ENCODE measurements around the gene DBI. TPM values are rescaled to one million over a fixed set of nuclear protein-coding genes. Genes with fewer than 3 reads are reported as not detected.

The DBI gene
- polyA plus RNA-seq, 1 donor from 2014 or later, result 110 TPM

DNA sequence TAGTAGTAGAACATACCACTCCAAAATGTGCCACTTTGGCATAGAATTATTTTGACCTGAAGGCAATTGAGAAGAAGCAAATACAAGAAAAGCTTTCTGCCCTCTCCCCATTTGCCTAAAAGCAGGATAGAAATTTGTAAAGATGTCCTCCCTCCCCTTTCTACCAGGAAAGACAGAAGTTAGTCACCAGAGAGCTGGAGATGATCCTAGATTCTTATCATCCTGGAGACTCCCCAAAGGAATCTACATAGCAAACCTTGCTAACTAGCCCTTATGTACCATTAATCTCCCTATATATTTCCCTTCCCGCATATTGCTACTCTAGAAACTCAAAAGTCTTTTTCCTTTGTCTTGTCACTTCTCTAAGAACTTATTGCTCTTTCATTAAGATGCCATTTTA lies 52.3 kb downstream of the DBI start:
- no peak for TF ChIP-seq RAD21 (conservative IDR thresholded peaks at IDR 0.05)
- no peak for TF ChIP-seq SMC3 (conservative IDR thresholded peaks at IDR 0.05; ENCODE audit: poor library complexity)
- no peak for TF ChIP-seq MXI1 (conservative IDR thresholded peaks at IDR 0.05; ENCODE audit: poor library complexity, severe bottlenecking)
- TF ChIP-seq, protein P1, sequence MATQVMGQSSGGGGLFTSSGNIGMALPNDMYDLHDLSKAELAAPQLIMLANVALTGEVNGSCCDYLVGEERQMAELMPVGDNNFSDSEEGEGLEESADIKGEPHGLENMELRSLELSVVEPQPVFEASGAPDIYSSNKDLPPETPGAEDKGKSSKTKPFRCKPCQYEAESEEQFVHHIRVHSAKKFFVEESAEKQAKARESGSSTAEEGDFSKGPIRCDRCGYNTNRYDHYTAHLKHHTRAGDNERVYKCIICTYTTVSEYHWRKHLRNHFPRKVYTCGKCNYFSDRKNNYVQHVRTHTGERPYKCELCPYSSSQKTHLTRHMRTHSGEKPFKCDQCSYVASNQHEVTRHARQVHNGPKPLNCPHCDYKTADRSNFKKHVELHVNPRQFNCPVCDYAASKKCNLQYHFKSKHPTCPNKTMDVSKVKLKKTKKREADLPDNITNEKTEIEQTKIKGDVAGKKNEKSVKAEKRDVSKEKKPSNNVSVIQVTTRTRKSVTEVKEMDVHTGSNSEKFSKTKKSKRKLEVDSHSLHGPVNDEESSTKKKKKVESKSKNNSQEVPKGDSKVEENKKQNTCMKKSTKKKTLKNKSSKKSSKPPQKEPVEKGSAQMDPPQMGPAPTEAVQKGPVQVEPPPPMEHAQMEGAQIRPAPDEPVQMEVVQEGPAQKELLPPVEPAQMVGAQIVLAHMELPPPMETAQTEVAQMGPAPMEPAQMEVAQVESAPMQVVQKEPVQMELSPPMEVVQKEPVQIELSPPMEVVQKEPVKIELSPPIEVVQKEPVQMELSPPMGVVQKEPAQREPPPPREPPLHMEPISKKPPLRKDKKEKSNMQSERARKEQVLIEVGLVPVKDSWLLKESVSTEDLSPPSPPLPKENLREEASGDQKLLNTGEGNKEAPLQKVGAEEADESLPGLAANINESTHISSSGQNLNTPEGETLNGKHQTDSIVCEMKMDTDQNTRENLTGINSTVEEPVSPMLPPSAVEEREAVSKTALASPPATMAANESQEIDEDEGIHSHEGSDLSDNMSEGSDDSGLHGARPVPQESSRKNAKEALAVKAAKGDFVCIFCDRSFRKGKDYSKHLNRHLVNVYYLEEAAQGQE (IDR thresholded peaks at IDR 0.05; ENCODE audit: borderline replicate concordance), result no peak
- no peak for TF ChIP-seq POLR2AphosphoS5 (IDR thresholded peaks at IDR 0.05)
- TF ChIP-seq EZH2 (IDR thresholded peaks at IDR 0.05; ENCODE audit: borderline replicate concordance, insufficient read depth, low read length, poor library complexity, severe bottlenecking), result no peak
- Histone ChIP-seq H3F3A (ENCODE audit: insufficient read depth, low read length, poor library complexity, severe bottlenecking) (no peaks in the 10 kb centered on the region), H3K9me2 (ENCODE audit: insufficient read depth, low read length) (no peaks in the 10 kb centered on the region), H2AFZ (ENCODE audit: low read depth, low read length) (no peak overlapping the region), H3K4me2 (ENCODE audit: low read length) (no peak overlapping the region), H3K9me3 (ENCODE audit: low read length) (peaks cover 6% of the 10 kb centered on the region), H3K36me3 (ENCODE audit: insufficient read depth, low read length) (no peaks in the 10 kb centered on the region), H3K27ac (ENCODE audit: low read length) (no peak overlapping the region), H3K79me2 (replicated peaks; ENCODE audit: insufficient read depth, low read length) (no peaks in the 10 kb centered on the region), H4K20me1 (ENCODE audit: insufficient read depth) (no peaks in the 10 kb centered on the region), H3K9ac (ENCODE audit: low read length) (no peak overlapping the region), H3K27me3 (ENCODE audit: insufficient read depth, low read depth, low read length) (no peaks in the 10 kb centered on the region), H3K4me3 (ENCODE audit: low read length) (no peak overlapping the region)

DNA sequence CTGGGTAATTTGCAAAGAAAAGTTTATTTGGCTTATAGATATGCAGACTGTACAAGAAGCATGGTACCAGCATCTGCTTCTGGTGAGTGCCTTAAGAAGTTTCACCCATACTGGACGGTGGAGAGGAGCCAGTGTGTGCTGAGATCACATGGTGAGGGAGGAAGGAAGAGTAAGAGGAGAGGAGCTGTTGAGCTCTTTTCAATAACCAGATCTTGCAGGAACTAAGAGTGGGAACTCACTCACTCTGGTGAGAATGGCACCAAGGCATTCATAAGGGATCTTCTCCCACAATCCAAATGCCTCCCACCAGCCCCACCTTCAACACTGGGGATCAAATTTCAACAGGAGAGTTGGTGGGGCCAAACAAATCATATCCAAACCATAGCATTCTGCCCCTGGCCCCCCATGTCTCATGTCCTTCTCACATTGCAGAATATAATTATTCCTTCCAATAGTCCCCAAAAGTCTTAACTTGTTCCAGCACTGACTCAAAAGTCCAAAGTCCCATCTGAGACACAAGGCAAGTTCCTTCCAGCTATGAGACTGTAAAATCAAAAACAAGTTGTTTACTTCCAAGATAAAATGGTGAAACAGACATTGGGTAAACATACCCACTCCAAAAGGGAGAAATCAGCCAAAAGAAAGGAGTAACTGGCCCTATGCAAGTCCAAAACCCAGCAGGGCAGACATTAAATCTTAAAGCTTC lies 53.2 kb downstream of the DBI start:
- H3K9me2 ChIP-seq (ENCODE audit: insufficient read depth, low read length), result no peaks in the 10 kb centered on the region
- H3K36me3 ChIP-seq (ENCODE audit: insufficient read depth, low read length), result no peaks in the 10 kb centered on the region
- H3K4me2 ChIP-seq (ENCODE audit: low read length), result no peak overlapping the region
- H4K20me1 ChIP-seq (ENCODE audit: insufficient read depth), result no peaks in the 10 kb centered on the region
- H3K9ac ChIP-seq (ENCODE audit: low read length), result no peak overlapping the region
- no peak overlapping the region for H2AFZ ChIP-seq (ENCODE audit: low read depth, low read length)
- peaks cover 6% of the 10 kb centered on the region for H3K9me3 ChIP-seq (ENCODE audit: low read length)
- H3F3A ChIP-seq (ENCODE audit: insufficient read depth, low read length, poor library complexity, severe bottlenecking), result no peaks in the 10 kb centered on the region
- H3K79me2 ChIP-seq (replicated peaks; ENCODE audit: insufficient read depth, low read length), result no peaks in the 10 kb centered on the region
- no peak overlapping the region for H3K27ac ChIP-seq (ENCODE audit: low read length)
- H3K4me3 ChIP-seq (ENCODE audit: low read length), result no peak overlapping the region
- TF ChIP-seq, protein P2, sequence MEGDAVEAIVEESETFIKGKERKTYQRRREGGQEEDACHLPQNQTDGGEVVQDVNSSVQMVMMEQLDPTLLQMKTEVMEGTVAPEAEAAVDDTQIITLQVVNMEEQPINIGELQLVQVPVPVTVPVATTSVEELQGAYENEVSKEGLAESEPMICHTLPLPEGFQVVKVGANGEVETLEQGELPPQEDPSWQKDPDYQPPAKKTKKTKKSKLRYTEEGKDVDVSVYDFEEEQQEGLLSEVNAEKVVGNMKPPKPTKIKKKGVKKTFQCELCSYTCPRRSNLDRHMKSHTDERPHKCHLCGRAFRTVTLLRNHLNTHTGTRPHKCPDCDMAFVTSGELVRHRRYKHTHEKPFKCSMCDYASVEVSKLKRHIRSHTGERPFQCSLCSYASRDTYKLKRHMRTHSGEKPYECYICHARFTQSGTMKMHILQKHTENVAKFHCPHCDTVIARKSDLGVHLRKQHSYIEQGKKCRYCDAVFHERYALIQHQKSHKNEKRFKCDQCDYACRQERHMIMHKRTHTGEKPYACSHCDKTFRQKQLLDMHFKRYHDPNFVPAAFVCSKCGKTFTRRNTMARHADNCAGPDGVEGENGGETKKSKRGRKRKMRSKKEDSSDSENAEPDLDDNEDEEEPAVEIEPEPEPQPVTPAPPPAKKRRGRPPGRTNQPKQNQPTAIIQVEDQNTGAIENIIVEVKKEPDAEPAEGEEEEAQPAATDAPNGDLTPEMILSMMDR (IDR thresholded peaks at IDR 0.05; ENCODE audit: poor library complexity, severe bottlenecking), result no peak
- TF ChIP-seq POLR2AphosphoS5 (IDR thresholded peaks at IDR 0.05), result no peak
- no peaks in the 10 kb centered on the region for H3K27me3 ChIP-seq (ENCODE audit: insufficient read depth, low read depth, low read length)

DNA sequence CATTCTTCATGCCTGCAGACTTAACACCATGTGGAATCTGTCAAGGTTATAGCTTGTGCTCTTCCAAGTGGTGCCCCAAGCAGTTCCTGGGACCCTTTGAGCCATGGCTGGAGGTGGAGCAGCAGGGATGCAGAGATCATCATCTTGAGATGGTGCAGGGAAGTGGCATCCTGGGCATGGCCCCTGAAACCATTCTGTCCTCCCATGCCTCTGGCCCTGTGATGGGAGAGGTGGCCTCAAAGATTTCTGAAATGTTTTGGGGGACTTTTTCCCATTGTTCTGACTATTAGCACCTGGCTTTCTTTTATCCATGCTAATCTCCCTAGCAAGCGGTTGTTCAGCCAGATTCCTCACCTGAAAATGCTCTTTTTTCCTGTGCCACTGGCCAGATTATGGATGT lies 54.5 kb downstream of the DBI start:
- TF ChIP-seq, protein P2 (IDR thresholded peaks at IDR 0.05; ENCODE audit: poor library complexity, severe bottlenecking), result no peak
- no peak for TF ChIP-seq SMC3 (conservative IDR thresholded peaks at IDR 0.05; ENCODE audit: poor library complexity)
- no peak for TF ChIP-seq EP300 (conservative IDR thresholded peaks at IDR 0.05; ENCODE audit: poor library complexity, severe bottlenecking)
- TF ChIP-seq POLR2AphosphoS5 (IDR thresholded peaks at IDR 0.05), result no peak
- no peak for TF ChIP-seq MXI1 (conservative IDR thresholded peaks at IDR 0.05; ENCODE audit: poor library complexity, severe bottlenecking)
- TF ChIP-seq, protein P1 (IDR thresholded peaks at IDR 0.05; ENCODE audit: borderline replicate concordance), result no peak
- TF ChIP-seq TAF1 (IDR thresholded peaks at IDR 0.05; ENCODE audit: low read depth), result no peak
- no peak for TF ChIP-seq EZH2 (IDR thresholded peaks at IDR 0.05; ENCODE audit: borderline replicate concordance, insufficient read depth, low read length, poor library complexity, severe bottlenecking)
- no peak for TF ChIP-seq RAD21 (conservative IDR thresholded peaks at IDR 0.05)
- Histone ChIP-seq H3K4me2 (ENCODE audit: low read length) (no peak overlapping the region), H3K9ac (ENCODE audit: low read length) (no peak overlapping the region), H3K79me2 (replicated peaks; ENCODE audit: insufficient read depth, low read length) (no peaks in the 10 kb centered on the region), H3K4me3 (ENCODE audit: low read length) (no peak overlapping the region), H2AFZ (ENCODE audit: low read depth, low read length) (no peak overlapping the region), H3K27ac (ENCODE audit: low read length) (no peak overlapping the region), H3K27me3 (ENCODE audit: insufficient read depth, low read depth, low read length) (no peaks in the 10 kb centered on the region), H3K9me3 (ENCODE audit: low read length) (peaks cover 6% of the 10 kb centered on the region), H4K20me1 (ENCODE audit: insufficient read depth) (no peaks in the 10 kb centered on the region), H3K36me3 (ENCODE audit: insufficient read depth, low read length) (no peaks in the 10 kb centered on the region), H3F3A (ENCODE audit: insufficient read depth, low read length, poor library complexity, severe bottlenecking) (no peaks in the 10 kb centered on the region), H3K9me2 (ENCODE audit: insufficient read depth, low read length) (no peaks in the 10 kb centered on the region)
